ENCODE results near the gene TFB2M.

DNA sequence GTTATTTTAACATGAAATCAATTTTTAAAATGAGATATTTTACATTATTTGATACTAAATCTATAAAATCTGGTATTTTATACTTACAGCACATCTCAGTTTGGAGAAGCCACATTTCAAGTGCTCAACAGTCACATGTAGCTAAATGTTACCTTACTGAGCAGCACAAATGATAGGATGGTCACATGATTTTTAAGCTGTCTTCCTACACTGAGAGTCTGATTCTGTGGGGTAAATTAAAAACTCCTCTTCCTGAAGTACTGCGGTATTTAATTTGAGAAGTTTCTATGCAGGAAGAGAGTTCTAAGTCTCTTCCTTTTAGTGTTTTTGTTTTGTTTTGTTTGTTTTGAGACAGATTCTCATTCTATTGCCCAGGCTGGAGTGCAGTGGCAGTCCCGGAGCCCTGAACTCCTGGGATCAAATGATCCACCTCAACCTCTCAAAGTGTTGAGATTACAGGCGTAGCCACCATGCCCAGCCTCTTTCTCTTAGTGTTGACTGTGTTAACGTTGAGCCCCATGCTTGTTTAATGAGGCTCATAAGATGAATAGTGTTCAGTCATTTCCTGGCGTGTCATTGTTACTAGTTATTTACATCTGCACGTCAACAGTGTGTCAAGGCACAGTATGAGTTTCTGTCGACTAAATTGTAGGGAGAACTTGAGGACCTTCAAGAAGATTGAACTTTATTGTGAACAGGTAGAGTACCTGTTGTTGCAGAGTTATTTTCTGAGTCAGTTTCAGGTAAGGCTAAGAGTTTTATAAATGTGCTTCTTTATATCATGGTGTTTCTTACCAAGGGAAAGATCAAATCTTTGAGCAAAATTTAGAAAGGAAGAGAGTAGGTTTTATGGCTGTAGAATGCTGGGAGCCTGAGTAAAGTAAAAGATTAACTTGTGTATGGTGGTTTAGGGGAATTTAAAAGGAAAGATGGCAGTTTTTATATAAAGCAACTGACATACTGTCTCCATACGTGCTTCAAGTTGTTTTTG, 3.5 kb upstream of the TFB2M start:
- TF ChIP-seq, protein P1, sequence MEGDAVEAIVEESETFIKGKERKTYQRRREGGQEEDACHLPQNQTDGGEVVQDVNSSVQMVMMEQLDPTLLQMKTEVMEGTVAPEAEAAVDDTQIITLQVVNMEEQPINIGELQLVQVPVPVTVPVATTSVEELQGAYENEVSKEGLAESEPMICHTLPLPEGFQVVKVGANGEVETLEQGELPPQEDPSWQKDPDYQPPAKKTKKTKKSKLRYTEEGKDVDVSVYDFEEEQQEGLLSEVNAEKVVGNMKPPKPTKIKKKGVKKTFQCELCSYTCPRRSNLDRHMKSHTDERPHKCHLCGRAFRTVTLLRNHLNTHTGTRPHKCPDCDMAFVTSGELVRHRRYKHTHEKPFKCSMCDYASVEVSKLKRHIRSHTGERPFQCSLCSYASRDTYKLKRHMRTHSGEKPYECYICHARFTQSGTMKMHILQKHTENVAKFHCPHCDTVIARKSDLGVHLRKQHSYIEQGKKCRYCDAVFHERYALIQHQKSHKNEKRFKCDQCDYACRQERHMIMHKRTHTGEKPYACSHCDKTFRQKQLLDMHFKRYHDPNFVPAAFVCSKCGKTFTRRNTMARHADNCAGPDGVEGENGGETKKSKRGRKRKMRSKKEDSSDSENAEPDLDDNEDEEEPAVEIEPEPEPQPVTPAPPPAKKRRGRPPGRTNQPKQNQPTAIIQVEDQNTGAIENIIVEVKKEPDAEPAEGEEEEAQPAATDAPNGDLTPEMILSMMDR (IDR thresholded peaks at IDR 0.05; ENCODE audit: low read length), result no peak
- no peak for TF ChIP-seq EZH2 (optimal IDR thresholded peaks at IDR 0.05; ENCODE audit: low read depth, low read length)
- no peak for TF ChIP-seq EZH2phosphoT487 (IDR thresholded peaks at IDR 0.05; ENCODE audit: low read length)
